NCI-H2107 treated with DMSO at 0.1 percent for 48 hours (cell line): Measurements from ENCODE around the gene RFX6.

Experiments used
- DNase-seq: peaks from one replicate; lab custom pipeline; 2025; ENCODE audit not compliant: unreplicated experiment; lab: John Stamatoyannopoulos, UW

Gene RFX6

GRCh38 chr6:116966675-116967576, 89.9 kb downstream of the RFX6 start:
- no peak for DNase-seq

- peak; percentile 51 for DNase-seq
Measured at GRCh38 chr6:116969211-116969863, 92.3 kb downstream of the RFX6 start.

GRCh38 chr6:116971959-116972358, 94.9 kb downstream of the RFX6 start:
- peak; percentile 29 for DNase-seq

- no peak for DNase-seq
Measured at GRCh38 chr6:116973976-116974375, 96.9 kb downstream of the RFX6 start.

- no peak for DNase-seq
Measured at GRCh38 chr6:116974526-116975316, 97.7 kb downstream of the RFX6 start.

GRCh38 chr6:116975600-116975999, 98.6 kb downstream of the RFX6 start:
- no peak for DNase-seq

- DNase-seq = no peak
Measured at GRCh38 chr6:116979560-116979959, 102.5 kb downstream of the RFX6 start.
